Body of pancreas (tissue), 4 donors: ENCODE results near the gene DNPEP. TPM values are rescaled to one million over a fixed set of nuclear protein-coding genes. Genes with fewer than 3 reads are reported as not detected.

Experiments
- ATAC-seq: fragments of 150-250 bp; one replicate; pipeline ENCODE4 v1.9.1; 2016
- DNase-seq, 4 donors: peaks; one replicate each; pipeline ENCODE4 v3.0.0-alpha.2; 2019
- H3K27ac ChIP-seq, 4 donors: fragments of 200-600 bp; sonication (generic); 1 replicate in 3 of 4; 2 replicates in 1 of 4; pipeline versions ENCODE4 v1.5.1 to v1.6.1; 2016 to 2019; ENCODE audit warnings: mild to moderate bottlenecking in 1 of 4, mixed read lengths in 1 of 4, moderate library complexity in 1 of 4
- H3K27me3 ChIP-seq, 2 donors: fragments of 200-600 bp; sonication (generic); one replicate each; pipeline ENCODE4 v1.6.0; 2016; ENCODE audit warnings: mild to moderate bottlenecking in 1 of 2
- H3K36me3 ChIP-seq, 2 donors: fragments of 200-600 bp; sonication (generic); replicated peaks in 1 of 2; 2 replicates each; pipeline ENCODE4 v1.5.1; 2016; ENCODE audit warnings: low read depth in 2 of 2; ENCODE audit not compliant: insufficient read depth in 1 of 2
- H3K4me1 ChIP-seq: fragments of 200-600 bp; sonication (generic); one replicate; pipeline ENCODE4 v1.6.0; 2016
- H3K4me3 ChIP-seq, 2 donors: fragments of 200-600 bp; sonication (generic); 1 replicate in 1 of 2; 2 replicates in 1 of 2; pipeline ENCODE4 v1.5.1; 2016 to 2019
- H3K9me3 ChIP-seq, 3 donors: fragments of 200-600 bp; sonication (generic); 1 replicate in 2 of 3; 2 replicates in 1 of 3; pipeline ENCODE4 v1.5.1; 2016
- POLR2A ChIP-seq, 3 donors: fragments of 450-650 bp; IDR thresholded peaks; one replicate each; pipeline ENCODE4 v1.6.1; 2016; ENCODE audit warnings: antibody characterized with exemption in 3 of 3, mild to moderate bottlenecking in 2 of 3
- WGBS, 2 donors: methylation state at CpG; one replicate each; pipeline ENCODE4 v1.1.5; 2017; 5-methylcytosine and 5-hydroxymethylcytosine counted together
- intact Hi-C: fragments of 100-400 bp; cut with DNase I; formaldehyde crosslinking; loops from one replicate; pipeline ENCODE4 v1.15.1; 2023
- total RNA-seq, 2 donors: library from RNA; depleted of rRNA; stranded (reverse); fragments of >200 nt; gene quantifications; one replicate each; pipeline ENCODE4 v1.1.0, GENCODE V29; 2016
- TF ChIP-seq, protein P1 (sequence below), 7 experiments: fragments of 450-650 bp in 4 of 7; fragments of 200-600 bp in 3 of 7; sonication (generic) in 3 of 7; IDR thresholded peaks; one replicate each; pipeline ENCODE4 v1.5.1; 2016 to 2019; ENCODE audit warnings: antibody characterized with exemption in 7 of 7

The DNPEP gene
- total RNA-seq, 2 donors from 2014 or later: 18.4 to 24.7 TPM

DNA sequence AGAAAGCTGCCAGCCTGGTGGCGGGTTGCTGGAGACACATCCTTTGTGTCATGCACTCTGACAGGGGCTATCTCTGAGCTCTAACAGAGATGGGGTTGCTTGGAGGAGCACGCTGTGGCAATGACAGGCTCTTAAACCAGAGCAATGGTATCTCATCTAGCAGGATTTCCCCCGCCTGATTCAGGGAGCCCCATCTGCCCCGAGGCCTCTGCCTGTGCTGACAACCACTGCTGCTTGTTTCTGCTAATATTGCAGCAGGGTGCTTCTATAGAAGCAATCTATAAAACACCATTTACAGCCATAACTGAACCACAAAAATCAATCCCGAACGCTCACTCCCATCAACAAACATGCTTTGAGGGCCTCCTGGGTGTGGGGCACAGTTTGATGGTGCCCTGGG is 12.8 kb upstream of the DNPEP start:
- WGBS, 2 donors: 50 to 62% methylated on average over 5 to 6 of the region's 6 CpGs
- DNase-seq: no peak
- Histone ChIP-seq H3K27me3 (no peaks in the 10 kb centered on the region), H3K9me3 (no peaks in the 10 kb centered on the region), H3K27ac (no peak overlapping the region), H3K4me3 (no peak overlapping the region), H3K36me3 (no peaks in the 10 kb centered on the region), H3K4me1 (peaks cover 9% of the 10 kb centered on the region)
- ATAC-seq: no peak
- intact Hi-C loops: no loop called here
- no peak for TF ChIP-seq POLR2A (IDR thresholded peaks at IDR 0.05)
- TF ChIP-seq, protein P1, sequence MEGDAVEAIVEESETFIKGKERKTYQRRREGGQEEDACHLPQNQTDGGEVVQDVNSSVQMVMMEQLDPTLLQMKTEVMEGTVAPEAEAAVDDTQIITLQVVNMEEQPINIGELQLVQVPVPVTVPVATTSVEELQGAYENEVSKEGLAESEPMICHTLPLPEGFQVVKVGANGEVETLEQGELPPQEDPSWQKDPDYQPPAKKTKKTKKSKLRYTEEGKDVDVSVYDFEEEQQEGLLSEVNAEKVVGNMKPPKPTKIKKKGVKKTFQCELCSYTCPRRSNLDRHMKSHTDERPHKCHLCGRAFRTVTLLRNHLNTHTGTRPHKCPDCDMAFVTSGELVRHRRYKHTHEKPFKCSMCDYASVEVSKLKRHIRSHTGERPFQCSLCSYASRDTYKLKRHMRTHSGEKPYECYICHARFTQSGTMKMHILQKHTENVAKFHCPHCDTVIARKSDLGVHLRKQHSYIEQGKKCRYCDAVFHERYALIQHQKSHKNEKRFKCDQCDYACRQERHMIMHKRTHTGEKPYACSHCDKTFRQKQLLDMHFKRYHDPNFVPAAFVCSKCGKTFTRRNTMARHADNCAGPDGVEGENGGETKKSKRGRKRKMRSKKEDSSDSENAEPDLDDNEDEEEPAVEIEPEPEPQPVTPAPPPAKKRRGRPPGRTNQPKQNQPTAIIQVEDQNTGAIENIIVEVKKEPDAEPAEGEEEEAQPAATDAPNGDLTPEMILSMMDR (IDR thresholded peaks at IDR 0.05): no peak

DNA sequence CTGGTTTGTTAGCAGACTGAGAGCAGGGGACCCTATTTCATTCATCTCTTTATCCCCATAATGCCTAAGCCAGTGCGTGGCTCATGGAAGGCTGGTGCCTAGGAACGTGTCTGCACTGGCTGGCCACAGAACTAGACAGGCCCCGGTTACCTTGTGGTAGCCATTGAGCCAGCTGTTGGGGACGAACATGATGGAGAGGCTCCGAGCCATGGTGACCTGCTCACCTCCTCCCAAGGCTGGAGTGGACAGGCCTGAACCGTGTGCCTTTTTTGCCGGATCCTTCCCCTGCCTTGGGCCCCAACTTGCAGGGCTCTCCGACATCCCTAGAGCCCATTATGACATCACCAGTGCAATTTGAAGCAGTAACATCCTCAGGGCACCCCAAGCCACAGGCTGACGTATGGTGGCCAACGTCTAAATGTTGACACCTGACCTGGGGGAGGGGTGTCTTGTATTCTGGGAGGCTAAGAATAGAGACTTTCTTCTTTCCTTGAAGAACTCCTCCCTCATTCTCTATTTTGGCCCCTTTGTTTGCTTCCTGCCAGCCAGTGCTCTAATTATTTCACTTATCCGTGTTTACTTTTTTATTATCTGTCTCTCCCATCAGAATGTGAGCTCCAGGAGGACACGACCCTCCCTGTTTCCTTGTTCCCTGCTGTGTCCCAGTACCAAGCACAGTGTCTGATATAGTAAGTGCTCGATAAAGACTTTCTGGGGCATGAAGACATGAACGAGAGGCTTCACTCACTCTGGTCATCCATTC is 12.2 kb upstream of the DNPEP start:
- no peaks in the 10 kb centered on the region for H3K9me3 ChIP-seq
- TF ChIP-seq POLR2A (IDR thresholded peaks at IDR 0.05): no peak
- TF ChIP-seq, protein P1 (IDR thresholded peaks at IDR 0.05): no peak
- no peaks in the 10 kb centered on the region for H3K36me3 ChIP-seq
- H3K4me1 ChIP-seq: peaks cover 9% of the 10 kb centered on the region
- H3K27me3 ChIP-seq: no peaks in the 10 kb centered on the region
- H3K27ac ChIP-seq: no peak overlapping the region
- no peak for ATAC-seq
- DNase-seq: no peak
- WGBS, 2 donors: 73 to 74% methylated on average over 10 to 14 of the region's 14 CpGs
- intact Hi-C loops: no loop called here
- H3K4me3 ChIP-seq: no peak overlapping the region

DNA sequence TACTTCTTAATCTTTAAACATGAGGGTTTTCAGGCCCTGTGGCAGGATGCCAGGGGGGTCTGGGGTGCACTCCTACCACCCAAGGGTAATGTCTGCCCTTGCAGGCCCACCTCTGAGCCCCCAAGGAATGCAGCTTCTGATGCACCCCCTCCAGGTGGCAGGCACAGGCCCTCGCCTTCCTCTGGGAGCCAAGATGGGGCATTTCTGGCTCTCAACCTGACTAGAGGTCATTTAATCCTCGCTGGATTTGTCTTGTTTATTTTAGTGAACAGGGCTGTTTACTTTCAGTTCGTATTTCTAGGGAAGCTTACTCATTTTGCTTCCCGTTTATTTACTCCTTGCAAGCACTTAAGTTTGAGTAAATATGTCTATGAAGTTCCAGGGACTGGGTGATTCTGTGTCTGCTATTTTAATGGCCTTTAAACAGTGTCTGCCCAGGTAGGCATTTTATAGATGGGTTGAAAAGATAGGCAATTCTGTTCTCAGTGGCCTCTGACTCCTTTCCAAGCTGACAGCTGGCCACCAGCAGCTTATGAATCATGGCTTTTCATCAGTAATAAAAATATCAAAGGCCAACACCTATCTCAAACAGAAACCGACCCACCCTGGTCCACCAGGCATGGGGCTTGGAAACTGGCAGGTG is 11.1 kb upstream of the DNPEP start:
- no peak overlapping the region for H3K4me3 ChIP-seq
- no peaks in the 10 kb centered on the region for H3K27me3 ChIP-seq
- peak overlapping the region; percentile 30 to 57 (median 44) for H3K27ac ChIP-seq
- intact Hi-C loops: no loop called here
- 7 to 22% methylated on average over 5 of the region's 5 CpGs for WGBS, 2 donors
- no peak for TF ChIP-seq POLR2A (IDR thresholded peaks at IDR 0.05)
- TF ChIP-seq, protein P1 (IDR thresholded peaks at IDR 0.05): no peak
- ATAC-seq: peak; percentile 60
- peaks cover 9% of the 10 kb centered on the region for H3K4me1 ChIP-seq
- no peaks in the 10 kb centered on the region for H3K36me3 ChIP-seq
- H3K9me3 ChIP-seq: no peaks in the 10 kb centered on the region
- peak in 3 of 4 donors; percentile 34 to 58 (median 49) for DNase-seq

DNA sequence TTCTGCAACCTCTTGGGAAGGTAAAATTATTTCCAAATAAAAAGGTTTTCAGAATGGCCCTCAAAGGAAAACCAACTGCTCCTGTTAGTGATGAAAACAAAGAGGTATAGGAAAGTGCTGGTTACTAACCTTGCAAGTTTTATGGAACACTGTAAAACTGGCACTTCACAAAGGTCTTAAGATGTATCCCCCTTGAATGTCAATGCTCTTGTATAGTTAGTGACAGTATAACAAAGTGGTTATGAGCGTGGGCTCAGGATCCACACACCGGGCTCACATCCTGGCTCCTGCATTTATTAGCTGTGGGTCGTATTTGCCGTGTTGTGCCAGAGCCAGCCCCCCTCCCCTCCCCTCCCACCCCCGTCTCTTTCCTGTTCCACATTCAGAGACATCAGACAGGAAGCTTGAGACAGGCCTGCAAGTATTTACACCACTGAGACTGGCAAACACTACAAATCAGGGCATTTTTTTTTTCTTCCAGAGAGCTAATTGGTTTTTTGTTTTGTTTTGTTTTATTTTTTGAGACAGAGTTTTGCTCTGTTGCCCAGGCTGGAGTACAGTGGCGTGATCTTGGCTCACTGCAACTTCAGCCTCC is 9.2 kb upstream of the DNPEP start:
- Histone ChIP-seq H3K9me3 (no peaks in the 10 kb centered on the region), H3K27me3 (no peaks in the 10 kb centered on the region), H3K4me3 (no peak overlapping the region), H3K27ac (no peak overlapping the region), H3K4me1 (peaks cover 9% of the 10 kb centered on the region), H3K36me3 (no peaks in the 10 kb centered on the region)
- TF ChIP-seq, protein P1 (IDR thresholded peaks at IDR 0.05): no peak
- no peak for TF ChIP-seq POLR2A (IDR thresholded peaks at IDR 0.05)
- 66 to 87% methylated on average over 6 of the region's 6 CpGs for WGBS, 2 donors
- intact Hi-C loops: no loop called here
- ATAC-seq (no peak), DNase-seq (no peak)
